HEK293 (cell line): ENCODE measurements around the gene TRIM33.

Experiments
- CTCF ChIP-seq: fragments of 450-650 bp; formaldehyde crosslinking; IDR thresholded peaks from 2 replicates; pipeline ENCODE4 v1.5.1; 2016; ENCODE audit warnings: missing biosample characterization, missing genetic modification characterization
- RBAK ChIP-seq: fragments of 450-650 bp; formaldehyde crosslinking; IDR thresholded peaks from 2 replicates; pipeline ENCODE4 v1.5.1; 2016; ENCODE audit warnings: missing biosample characterization, missing genetic modification characterization
- ZBTB17 ChIP-seq: fragments of 450-650 bp; formaldehyde crosslinking; IDR thresholded peaks from 2 replicates; pipeline ENCODE4 v1.5.1; 2016; ENCODE audit warnings: missing biosample characterization, missing genetic modification characterization
- ZNF121 ChIP-seq: fragments of 450-650 bp; formaldehyde crosslinking; IDR thresholded peaks from 2 replicates; pipeline ENCODE4 v1.5.1; 2016; ENCODE audit warnings: missing biosample characterization, missing genetic modification characterization
- ZNF513 ChIP-seq: fragments of 450-650 bp; IDR thresholded peaks from 2 replicates; pipeline ENCODE4 v1.5.1; 2018; ENCODE audit warnings: missing biosample characterization, missing genetic modification characterization
- ZNF670 ChIP-seq: fragments of 450-650 bp; formaldehyde crosslinking; IDR thresholded peaks from 2 replicates; pipeline ENCODE4 v1.5.1; 2016; ENCODE audit warnings: missing biosample characterization, missing genetic modification characterization, low read depth
- TF ChIP-seq, protein P1 (sequence below): fragments of 450-650 bp; formaldehyde crosslinking; IDR thresholded peaks from 2 replicates; pipeline ENCODE4 v1.5.1; 2016; ENCODE audit warnings: missing biosample characterization, missing genetic modification characterization
- TF ChIP-seq, protein P2 (sequence below): fragments of 450-650 bp; formaldehyde crosslinking; IDR thresholded peaks from 2 replicates; pipeline ENCODE4 v1.5.1; 2017; ENCODE audit warnings: missing biosample characterization, mild to moderate bottlenecking, missing genetic modification characterization, moderate library complexity

GRCh38 chr1:114352797-114353196 lies 158.2 kb downstream of the TRIM33 start:
- TF ChIP-seq RBAK (tag by site-specific recombination) (no peak), CTCF (no peak), ZNF121 (tag by site-specific recombination) (no peak), ZNF513 (tag by site-specific recombination) (no peak), ZBTB17 (tag by site-specific recombination) (0 out of 2 replicates have a peak, but pooled peaks have one; percentile 31), ZNF670 (tag by site-specific recombination) (no peak)
- TF ChIP-seq, protein P1, sequence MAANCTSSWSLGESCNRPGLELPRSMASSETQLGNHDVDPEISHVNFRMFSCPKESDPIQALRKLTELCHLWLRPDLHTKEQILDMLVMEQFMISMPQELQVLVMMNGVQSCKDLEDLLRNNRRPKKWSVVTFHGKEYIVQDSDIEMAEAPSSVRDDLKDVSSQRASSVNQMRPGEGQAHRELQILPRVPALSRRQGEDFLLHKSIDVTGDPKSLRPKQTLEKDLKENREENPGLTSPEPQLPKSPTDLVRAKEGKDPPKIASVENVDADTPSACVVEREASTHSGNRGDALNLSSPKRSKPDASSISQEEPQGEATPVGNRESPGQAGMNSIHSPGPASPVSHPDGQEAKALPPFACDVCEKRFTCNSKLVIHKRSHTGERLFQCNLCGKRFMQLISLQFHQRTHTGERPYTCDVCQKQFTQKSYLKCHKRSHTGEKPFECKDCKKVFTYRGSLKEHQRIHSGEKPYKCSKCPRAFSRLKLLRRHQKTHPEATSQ (tag by site-specific recombination) = no peak
- TF ChIP-seq, protein P2, sequence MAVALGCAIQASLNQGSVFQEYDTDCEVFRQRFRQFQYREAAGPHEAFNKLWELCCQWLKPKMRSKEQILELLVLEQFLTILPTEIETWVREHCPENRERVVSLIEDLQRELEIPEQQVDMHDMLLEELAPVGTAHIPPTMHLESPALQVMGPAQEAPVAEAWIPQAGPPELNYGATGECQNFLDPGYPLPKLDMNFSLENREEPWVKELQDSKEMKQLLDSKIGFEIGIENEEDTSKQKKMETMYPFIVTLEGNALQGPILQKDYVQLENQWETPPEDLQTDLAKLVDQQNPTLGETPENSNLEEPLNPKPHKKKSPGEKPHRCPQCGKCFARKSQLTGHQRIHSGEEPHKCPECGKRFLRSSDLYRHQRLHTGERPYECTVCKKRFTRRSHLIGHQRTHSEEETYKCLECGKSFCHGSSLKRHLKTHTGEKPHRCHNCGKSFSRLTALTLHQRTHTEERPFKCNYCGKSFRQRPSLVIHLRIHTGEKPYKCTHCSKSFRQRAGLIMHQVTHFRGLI (tag by site-specific recombination) = no peak
